CD14-positive monocyte (primary cell): Measurements from ENCODE around the gene RUSC2. TPM values are rescaled to one million over a fixed set of nuclear protein-coding genes. Genes with fewer than 3 reads are reported as not detected.

ENCODE experiments used
- DNase-seq, 3 donors: peaks; one replicate each; pipeline ENCODE4 v3.0.0-alpha.2; 2011 to 2022
- H2AFZ ChIP-seq: 2 replicates; pipeline ENCODE4 v1.6.0; 2012; ENCODE audit warnings: mild to moderate bottlenecking, low read depth, low read length, inconsistent platforms; ENCODE audit not compliant: insufficient read depth, poor library complexity, severe bottlenecking
- H3K27ac ChIP-seq, 2 donors: 1 replicate in 1 of 2; 2 replicates in 1 of 2; pipeline ENCODE4 v1.5.1; 2012 to 2013; ENCODE audit warnings: low read length in 2 of 2, control low read depth in 1 of 2, inconsistent platforms in 1 of 2, low read depth in 1 of 2, mild to moderate bottlenecking in 1 of 2
- H3K27me3 ChIP-seq, 2 donors: one replicate each; pipeline versions ENCODE4 v1.6.0 to v1.6.1; 2011 to 2013; ENCODE audit warnings: low read length in 2 of 2; ENCODE audit not compliant: control insufficient read depth in 2 of 2, insufficient read depth in 2 of 2
- H3K36me3 ChIP-seq, 2 donors: replicated peaks in 1 of 2; 1 replicate in 1 of 2; 2 replicates in 1 of 2; pipeline versions ENCODE4 v1.5.1 to v1.6.1; 2012 to 2013; ENCODE audit warnings: low read length in 2 of 2, control low read depth in 1 of 2, inconsistent platforms in 1 of 2, mild to moderate bottlenecking in 1 of 2; ENCODE audit not compliant: insufficient read depth in 2 of 2, control insufficient read depth in 1 of 2
- H3K4me1 ChIP-seq, 2 donors: 1 replicate in 1 of 2; 2 replicates in 1 of 2; pipeline versions ENCODE4 v1.5.1 to v1.6.1; 2012 to 2013; ENCODE audit warnings: low read length in 2 of 2, control low read depth in 1 of 2, inconsistent platforms in 1 of 2, mild to moderate bottlenecking in 1 of 2, moderate library complexity in 1 of 2; ENCODE audit not compliant: insufficient read depth in 2 of 2, control insufficient read depth in 1 of 2
- H3K4me2 ChIP-seq: replicated peaks from 2 replicates; pipeline ENCODE3; 2012; ENCODE audit warnings: low read length, moderate library complexity, mild to moderate bottlenecking; ENCODE audit not compliant: poor library complexity, severe bottlenecking; ENCODE audit errors: extremely low read depth
- H3K4me3 ChIP-seq, 3 experiments: fragments of 200-600 bp in 1 of 3; sonication (generic) in 1 of 3; replicated peaks in 1 of 3; 1 replicate in 2 of 3; 2 replicates in 1 of 3; pipeline ENCODE4 v1.5.1; 2011 to 2013; ENCODE audit warnings: low read length in 3 of 3, mild to moderate bottlenecking in 3 of 3, control low read depth in 2 of 3, low read depth in 2 of 3, inconsistent platforms in 1 of 3, moderate library complexity in 1 of 3
- H3K79me2 ChIP-seq: 2 replicates; pipeline ENCODE4 v1.6.0; 2012; ENCODE audit warnings: mild to moderate bottlenecking, control low read depth, inconsistent platforms, low read length, moderate library complexity; ENCODE audit not compliant: insufficient read depth
- H3K9ac ChIP-seq: 2 replicates; pipeline ENCODE4 v1.6.0; 2017; ENCODE audit warnings: low read length, mild to moderate bottlenecking; ENCODE audit not compliant: insufficient read depth, poor library complexity, severe bottlenecking
- H3K9me3 ChIP-seq, 2 donors: replicated peaks in 1 of 2; 1 replicate in 1 of 2; 2 replicates in 1 of 2; pipeline versions ENCODE4 v1.5.1 to v1.6.1; 2012 to 2013; ENCODE audit warnings: low read length in 2 of 2, control low read depth in 1 of 2; ENCODE audit not compliant: control insufficient read depth in 1 of 2, insufficient read depth in 1 of 2
- H4K20me1 ChIP-seq: 2 replicates; pipeline ENCODE4 v1.6.0; 2012; ENCODE audit warnings: mild to moderate bottlenecking, low read length, control low read depth, moderate library complexity; ENCODE audit not compliant: insufficient read depth
- H3K27ac Mint-ChIP-seq, 7 donors: one replicate each; pipeline ENCODE4 v1.8.0; 2020; ENCODE audit warnings: mild to moderate bottlenecking in 7 of 7, mixed read lengths in 7 of 7, moderate library complexity in 6 of 7, inconsistent platforms in 2 of 7
- H3K27me3 Mint-ChIP-seq, 3 donors: one replicate each; pipeline ENCODE4 v1.8.0; 2021 to 2022; ENCODE audit warnings: low read depth in 3 of 3, mild to moderate bottlenecking in 3 of 3, mixed read lengths in 3 of 3, moderate library complexity in 3 of 3, inconsistent platforms in 1 of 3
- H3K36me3 Mint-ChIP-seq, 2 donors: one replicate each; pipeline ENCODE4 v1.8.0; 2020; ENCODE audit warnings: mixed read lengths in 2 of 2, inconsistent platforms in 1 of 2, mild to moderate bottlenecking in 1 of 2
- H3K4me1 Mint-ChIP-seq: one replicate; pipeline ENCODE4 v1.8.0; 2020; ENCODE audit warnings: mild to moderate bottlenecking, mixed read lengths
- H3K4me3 Mint-ChIP-seq, 2 donors: one replicate each; pipeline ENCODE4 v1.8.0; 2020; ENCODE audit warnings: mild to moderate bottlenecking in 2 of 2, mixed read lengths in 2 of 2, moderate library complexity in 1 of 2
- H3K9me3 Mint-ChIP-seq, 7 donors: one replicate each; pipeline ENCODE4 v1.8.0; 2020 to 2022; ENCODE audit warnings: mixed read lengths in 7 of 7, mild to moderate bottlenecking in 6 of 7, moderate library complexity in 6 of 7, inconsistent platforms in 2 of 7
- CTCF ChIP-seq: fragments of 200-600 bp; IDR thresholded peaks from one replicate; pipeline ENCODE4 v1.8.0; 2022; ENCODE audit warnings: antibody characterized with exemption, mild to moderate bottlenecking
- WGBS: methylation state at CpG from one replicate; pipeline ENCODE4 v1.1.5; 2013; ENCODE audit warnings: missing lambda C conversion rate; ENCODE audit not compliant: insufficient coverage; 5-methylcytosine and 5-hydroxymethylcytosine counted together
- intact Hi-C, 2 donors: fragments of 100-400 bp; cut with micrococcal nuclease; formaldehyde crosslinking; loops; one replicate each; pipeline versions ENCODE4 v1.15.0 to v1.15.1; 2023
- polyA plus RNA-seq, 3 donors: library from polyadenylated mRNA; depleted of rRNA in 1 of 3; unstranded in 2 of 3; stranded (reverse) in 1 of 3; fragments of 300-500 nt in 2 of 3; fragments of >200 nt in 1 of 3; fragmentation: Illumina TruSeq in 2 of 3; gene quantifications; 1 replicate in 2 of 3; 2 replicates in 1 of 3; pipeline ENCODE4 v1.2.3, GENCODE V29; 2012 to 2021

Gene RUSC2
- polyA plus RNA-seq, 3 donors, result 2.2 to 18.8 (median 3.7) TPM

DNA sequence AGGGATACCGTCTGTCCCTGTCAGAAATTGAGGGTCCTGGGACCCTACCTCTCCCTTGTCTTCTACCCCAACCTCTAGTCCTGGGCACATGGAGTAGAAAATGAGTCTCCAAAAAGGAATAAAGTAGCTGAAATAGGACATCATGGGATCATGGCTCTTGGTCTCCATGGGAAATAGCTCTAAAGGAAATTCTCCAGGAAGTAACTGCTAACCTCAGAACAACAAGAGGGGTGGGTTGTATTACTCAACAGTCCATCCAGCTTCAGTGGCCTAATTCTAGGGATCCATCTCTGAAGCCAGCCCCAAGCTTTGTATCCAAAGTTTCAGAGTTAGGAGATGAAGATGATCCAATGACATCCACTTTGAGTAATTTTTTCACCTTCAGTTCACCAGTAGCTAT is 11.0 kb upstream of the RUSC2 start:
- H2AFZ ChIP-seq, result no peak overlapping the region
- no peak overlapping the region for H3K27ac Mint-ChIP-seq
- H3K4me1 ChIP-seq, result no peaks in the 10 kb centered on the region
- H3K27me3 Mint-ChIP-seq, result peaks cover 2 to 14% (median 5%) of the 10 kb centered on the region in 3 donors
- H3K4me3 Mint-ChIP-seq, result no peak overlapping the region
- no CpG with 5 or more reads among the region's 1 CpG for WGBS
- H3K9me3 ChIP-seq, result no peaks in the 10 kb centered on the region
- H3K4me1 Mint-ChIP-seq, result no peaks in the 10 kb centered on the region
- no peak for TF ChIP-seq CTCF
- no peak for DNase-seq
- H3K27me3 ChIP-seq, result peaks cover 4 to 5% of the 10 kb centered on the region in 2 donors
- H4K20me1 ChIP-seq, result no peaks in the 10 kb centered on the region
- H3K36me3 Mint-ChIP-seq, result no peaks in the 10 kb centered on the region
- H3K27ac ChIP-seq, result no peak overlapping the region
- H3K4me3 ChIP-seq, result no peak overlapping the region
- H3K4me2 ChIP-seq, result no peak overlapping the region
- no peaks in the 10 kb centered on the region for H3K36me3 ChIP-seq
- intact Hi-C loops, result loop anchor here (5.0 kb wide), 2 partner anchors 362 to 582 kb away; partner anchors contain the start of gene ATOSB (in 2 of the 2)
- H3K9me3 Mint-ChIP-seq, result no peaks in the 10 kb centered on the region
- H3K79me2 ChIP-seq, result no peaks in the 10 kb centered on the region
- no peak overlapping the region for H3K9ac ChIP-seq

DNA sequence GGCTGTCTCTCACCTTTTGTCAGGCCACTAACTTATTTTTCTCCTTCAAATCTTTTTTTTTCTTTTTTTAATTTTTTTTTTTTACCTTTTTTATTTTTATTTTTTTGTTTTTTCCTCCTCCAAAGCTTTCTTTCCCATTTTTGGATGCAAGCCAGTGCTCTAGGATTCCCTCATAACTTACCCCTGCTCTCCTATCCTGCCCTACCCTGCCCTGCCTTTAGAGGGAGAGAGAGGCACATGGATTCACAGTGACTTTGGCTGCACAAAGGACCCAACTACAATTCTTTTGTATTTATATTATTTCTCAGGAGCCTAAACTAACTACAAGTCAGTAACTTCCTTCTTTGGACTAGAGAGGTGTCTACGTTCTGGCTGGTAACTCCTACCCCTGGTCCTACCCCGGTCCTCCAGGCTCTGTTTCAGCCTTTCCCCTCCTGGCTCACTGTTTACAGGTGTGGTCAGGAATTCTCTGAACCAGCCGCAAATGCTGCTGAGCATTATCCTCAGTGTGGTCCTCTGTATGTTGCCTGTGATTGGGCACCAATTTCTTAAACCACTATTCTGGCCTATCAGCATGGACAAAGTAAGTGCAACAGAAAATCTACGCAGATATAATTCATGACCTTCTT is 8.4 kb upstream of the RUSC2 start:
- Histone ChIP-seq H3K36me3 (no peaks in the 10 kb centered on the region), H3K4me2 (no peak overlapping the region), H3K27ac (no peak overlapping the region), H4K20me1 (no peaks in the 10 kb centered on the region), H3K79me2 (no peaks in the 10 kb centered on the region), H3K9me3 (no peaks in the 10 kb centered on the region), H3K4me1 (no peaks in the 10 kb centered on the region), H3K9ac (no peak overlapping the region), H3K27me3 (peaks cover 0 to 3% of the 10 kb centered on the region in 2 donors), H2AFZ (no peak overlapping the region), H3K4me3 (no peak overlapping the region)
- WGBS, result 100% methylated on average over 1 of the region's 4 CpGs
- Mint-ChIP-seq H3K4me1 (no peaks in the 10 kb centered on the region), H3K27me3 (peaks cover 0 to 6% (median 2%) of the 10 kb centered on the region in 3 donors), H3K9me3 (no peaks in the 10 kb centered on the region), H3K27ac (peak overlapping the region in 2 of 7 donors; percentile 42 to 61), H3K36me3 (no peaks in the 10 kb centered on the region), H3K4me3 (no peak overlapping the region)
- intact Hi-C loops, result loop anchor here (2.0 kb wide), 1 partner anchor 73 kb away; no protein-coding TSS in a partner anchor
- TF ChIP-seq CTCF, result peak; percentile 77
- DNase-seq, result peak; percentile 38 to 54 (median 40)
